ENCODE measurements around the gene XIST.

- TF ChIP-seq, protein P1, sequence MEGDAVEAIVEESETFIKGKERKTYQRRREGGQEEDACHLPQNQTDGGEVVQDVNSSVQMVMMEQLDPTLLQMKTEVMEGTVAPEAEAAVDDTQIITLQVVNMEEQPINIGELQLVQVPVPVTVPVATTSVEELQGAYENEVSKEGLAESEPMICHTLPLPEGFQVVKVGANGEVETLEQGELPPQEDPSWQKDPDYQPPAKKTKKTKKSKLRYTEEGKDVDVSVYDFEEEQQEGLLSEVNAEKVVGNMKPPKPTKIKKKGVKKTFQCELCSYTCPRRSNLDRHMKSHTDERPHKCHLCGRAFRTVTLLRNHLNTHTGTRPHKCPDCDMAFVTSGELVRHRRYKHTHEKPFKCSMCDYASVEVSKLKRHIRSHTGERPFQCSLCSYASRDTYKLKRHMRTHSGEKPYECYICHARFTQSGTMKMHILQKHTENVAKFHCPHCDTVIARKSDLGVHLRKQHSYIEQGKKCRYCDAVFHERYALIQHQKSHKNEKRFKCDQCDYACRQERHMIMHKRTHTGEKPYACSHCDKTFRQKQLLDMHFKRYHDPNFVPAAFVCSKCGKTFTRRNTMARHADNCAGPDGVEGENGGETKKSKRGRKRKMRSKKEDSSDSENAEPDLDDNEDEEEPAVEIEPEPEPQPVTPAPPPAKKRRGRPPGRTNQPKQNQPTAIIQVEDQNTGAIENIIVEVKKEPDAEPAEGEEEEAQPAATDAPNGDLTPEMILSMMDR (IDR thresholded peaks at IDR 0.05 in 4 of 5, conservative IDR thresholded peaks at IDR 0.05 in 1 of 5): no peak
- TF ChIP-seq POLR2A (IDR thresholded peaks at IDR 0.05): no peak
Measured at GRCh38 chrX:73828080-73828720, 24.3 kb downstream of the XIST start.

Data from gastrocnemius medialis (tissue), 4 donors.